ENCODE data around the gene ADAMTSL3.
"Not testable (repeated sequence)": the region's sequence is repeated elsewhere in the genome, so short reads cannot be mapped to it uniquely, and the experiment has no call there.

ADAMTSL3 gene

DNA sequence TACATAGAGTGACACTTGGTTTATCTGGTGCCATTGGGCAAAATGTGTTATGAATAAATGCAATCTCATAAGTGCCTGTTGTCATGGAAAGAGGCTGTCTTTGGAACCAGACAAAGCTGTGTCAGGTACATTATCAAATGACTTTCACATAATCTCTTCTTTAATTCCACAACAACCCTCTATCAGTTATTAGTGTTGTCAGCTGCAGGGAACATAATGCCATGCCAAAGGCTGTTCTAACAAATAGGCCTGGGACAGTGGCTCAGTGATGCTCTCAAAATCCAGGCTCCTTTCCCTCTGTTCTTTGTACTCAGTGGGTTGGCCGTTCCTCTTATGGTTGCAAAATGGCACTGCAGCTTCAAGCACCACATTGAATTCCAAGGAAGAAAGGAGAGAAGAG lies 91.8 kb downstream of the ADAMTSL3 start:
- no peak for DNase-seq (ENCODE audit: low read depth in 2 of 2)

DNA sequence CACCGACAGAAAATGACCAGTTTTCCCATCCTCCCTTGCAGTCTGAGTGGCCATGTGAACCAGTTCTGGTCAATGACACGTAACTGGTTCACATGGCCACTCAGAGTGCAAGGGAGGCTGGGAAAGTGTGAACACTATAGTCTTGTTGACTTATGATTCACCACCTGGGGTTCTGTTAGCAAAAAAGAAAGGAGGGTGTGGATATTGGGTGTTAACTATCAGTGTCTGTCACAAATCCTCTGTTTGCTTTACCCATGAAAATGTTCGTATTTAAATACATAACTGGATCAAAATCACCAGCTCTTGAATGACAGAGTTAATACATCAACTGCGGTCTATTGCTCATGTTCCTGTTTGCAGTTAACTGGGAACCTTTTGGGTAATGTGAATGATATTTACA lies 92.3 kb downstream of the ADAMTSL3 start:
- no peak for DNase-seq (ENCODE audit: low read depth in 2 of 2)

DNA sequence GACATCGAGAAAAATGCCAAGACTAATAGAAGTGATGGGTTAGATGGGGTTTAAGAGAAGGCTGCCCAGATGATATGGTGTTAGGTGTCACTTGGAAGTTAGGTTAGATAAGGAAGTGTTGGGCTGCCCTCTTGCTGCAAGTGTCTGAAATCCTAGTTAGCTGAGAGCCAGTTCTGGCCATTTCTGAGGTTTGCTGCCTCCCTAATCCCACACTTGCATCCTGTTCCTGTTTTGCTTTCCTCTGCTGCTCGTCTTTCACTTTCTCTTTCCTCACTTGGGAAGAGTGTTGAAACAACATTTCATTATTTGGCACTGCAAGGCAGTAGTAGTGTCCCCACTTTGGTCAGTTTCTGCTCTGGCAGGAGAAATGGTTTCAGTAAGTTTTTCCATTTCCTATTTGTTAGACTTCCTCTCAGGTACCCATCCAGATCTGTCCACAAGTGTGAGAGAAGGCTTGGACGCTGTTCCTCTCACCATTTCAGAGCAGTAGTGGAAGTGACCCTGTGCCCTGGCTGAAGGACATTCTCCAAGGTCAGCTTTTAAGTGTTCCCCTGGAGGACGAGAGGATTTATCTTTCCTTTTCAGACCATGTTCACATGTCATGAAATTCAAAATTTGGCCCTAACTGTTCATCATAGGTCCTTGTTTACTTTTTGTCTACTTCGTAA lies 93.3 kb downstream of the ADAMTSL3 start:
- no peak for DNase-seq (ENCODE audit: low read depth in 2 of 2)

DNA sequence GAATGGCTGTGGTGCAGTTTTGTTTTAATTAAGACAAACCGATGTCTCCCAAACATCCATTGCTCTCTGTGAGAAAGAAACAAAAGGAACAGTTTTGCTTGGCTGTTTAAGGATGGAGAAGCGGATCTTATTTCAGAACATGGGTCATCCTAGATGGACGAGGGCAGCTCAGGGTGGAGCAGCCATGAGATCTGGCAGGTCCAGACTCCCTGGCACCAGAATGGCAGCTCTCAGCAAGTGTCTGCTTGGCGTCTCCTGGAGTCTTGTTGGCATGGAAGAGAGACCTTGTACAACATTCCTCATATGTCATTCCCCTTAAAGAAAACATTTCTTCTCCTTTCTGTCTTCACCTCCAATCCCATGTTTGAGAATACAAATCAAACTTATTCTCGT lies 93.8 kb downstream of the ADAMTSL3 start:
- DNase-seq (ENCODE audit: low read depth in 2 of 2): no peak

DNA sequence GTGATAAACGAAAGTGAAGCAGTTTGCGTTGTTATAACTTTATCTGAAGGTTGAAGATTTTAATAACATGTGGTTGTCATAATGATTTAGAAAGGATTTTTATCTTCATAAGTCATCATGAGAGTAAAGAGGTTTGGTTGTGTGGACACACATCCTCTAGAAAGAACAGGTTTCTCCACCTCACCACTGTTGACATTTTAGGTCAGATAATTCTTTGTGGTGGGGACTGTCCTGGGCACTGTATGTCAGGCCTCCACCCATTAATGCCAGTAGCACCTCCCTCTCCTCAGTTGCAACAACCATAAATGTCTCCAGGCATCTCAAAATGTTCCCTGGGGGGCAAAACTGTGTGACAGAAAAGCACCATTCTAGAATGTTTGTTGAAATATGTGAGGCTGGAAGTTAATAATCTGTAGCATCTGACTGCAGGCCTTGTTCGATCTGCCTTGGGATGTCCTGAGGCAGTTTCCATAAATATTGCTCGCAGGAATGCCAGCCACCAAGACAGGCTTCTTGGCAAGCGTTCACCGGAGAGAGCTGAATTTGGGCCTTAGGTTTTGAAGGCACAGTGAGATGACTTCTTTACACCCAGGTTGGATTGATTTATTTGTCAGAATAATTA lies 100.1 kb downstream of the ADAMTSL3 start:
- DNase-seq (ENCODE audit: low read depth in 2 of 2): no peak

DNA sequence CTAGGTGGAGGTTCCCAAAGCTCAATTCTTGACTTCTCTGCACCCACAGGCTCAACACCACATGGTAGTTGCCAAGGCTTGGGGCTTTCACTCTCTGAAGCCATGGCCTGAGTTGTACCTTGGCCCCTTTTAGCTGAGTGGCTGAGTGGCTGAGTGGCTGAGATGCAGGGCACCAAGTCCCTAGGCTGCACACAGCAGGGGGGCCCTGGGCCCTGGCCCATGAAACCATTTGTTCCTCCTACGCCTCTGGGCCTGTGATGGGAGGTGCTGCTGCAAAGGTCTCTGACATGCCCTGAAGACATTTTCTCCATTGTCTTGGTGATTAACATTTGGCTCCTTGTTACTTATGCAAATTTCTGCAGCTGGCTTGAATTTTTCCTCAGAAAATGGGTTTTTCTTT lies 103.4 kb downstream of the ADAMTSL3 start:
- not testable (repeated sequence) for DNase-seq (ENCODE audit: low read depth in 2 of 2)

DNA sequence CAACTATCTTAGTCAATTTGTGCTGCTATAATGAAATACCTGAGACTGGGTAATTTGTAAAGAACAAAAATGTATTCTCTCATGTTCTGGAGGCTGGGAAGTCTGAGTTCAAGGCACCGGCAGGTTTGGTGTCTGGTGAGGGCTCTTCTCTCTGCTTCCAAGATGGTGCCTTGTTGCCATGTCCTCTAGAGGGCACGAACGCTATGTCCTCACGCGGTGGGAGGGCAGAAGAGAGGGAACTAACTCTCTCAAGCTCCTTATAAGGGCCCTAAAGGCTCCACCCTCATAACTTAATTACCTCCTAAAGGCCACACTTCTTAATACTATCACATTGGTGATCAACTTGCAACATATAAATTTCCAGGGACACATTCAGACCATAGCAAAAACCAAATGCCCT lies 108.4 kb downstream of the ADAMTSL3 start:
- DNase-seq (ENCODE audit: low read depth in 2 of 2): no peak

DNA sequence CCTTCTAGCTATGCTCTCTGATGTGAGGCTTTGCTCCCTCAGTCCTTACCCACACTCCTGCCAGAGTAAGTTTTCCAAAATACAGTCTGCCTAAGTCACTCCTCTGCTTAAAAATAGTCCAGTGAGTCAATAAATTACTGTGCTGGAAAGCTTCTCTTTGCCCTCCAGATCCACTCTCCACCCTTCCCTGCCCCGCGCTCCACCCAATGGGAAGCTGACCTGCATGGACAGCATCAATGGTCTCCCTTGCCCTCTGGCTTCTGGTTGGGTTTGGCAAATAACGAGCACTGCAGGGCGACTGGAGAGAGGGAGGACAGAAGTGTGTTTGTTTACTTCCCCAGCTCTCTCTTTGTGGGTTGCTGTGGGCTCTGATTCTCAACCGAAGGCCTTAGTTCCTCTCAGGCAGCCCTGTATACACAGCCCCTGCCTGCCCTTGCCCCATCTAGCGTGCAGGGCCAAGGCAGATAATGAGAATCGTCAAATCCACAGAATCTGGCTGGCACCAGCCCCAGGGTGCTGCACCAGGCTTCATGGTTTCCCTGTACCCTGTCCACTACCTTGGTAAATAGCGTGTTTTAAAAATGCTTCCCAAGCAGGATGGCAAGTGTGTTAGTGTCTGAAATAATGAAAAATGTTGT lies 110.4 kb downstream of the ADAMTSL3 start:
- DNase-seq (ENCODE audit: low read depth in 2 of 2): no peak

DNA sequence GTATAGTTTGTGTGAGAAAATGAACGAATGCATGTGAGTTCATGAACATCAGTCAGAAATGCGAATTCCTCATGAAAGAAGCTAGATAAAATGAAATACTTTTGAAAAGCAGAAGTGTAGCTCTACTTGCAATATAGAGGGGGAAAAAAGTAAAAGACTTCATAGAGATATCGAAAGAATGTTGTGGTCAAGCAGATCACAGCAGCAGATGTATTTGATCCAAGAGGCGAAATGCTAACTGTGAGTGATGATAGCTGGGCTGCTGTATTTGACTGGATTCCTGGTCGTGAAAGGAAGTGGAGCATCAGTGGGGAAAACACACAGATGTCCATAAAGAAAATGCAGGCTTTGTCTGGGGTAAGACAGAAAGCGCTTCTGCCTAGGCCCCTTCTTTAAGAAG lies 112.4 kb downstream of the ADAMTSL3 start:
- DNase-seq (ENCODE audit: low read depth in 2 of 2): no peak

DNA sequence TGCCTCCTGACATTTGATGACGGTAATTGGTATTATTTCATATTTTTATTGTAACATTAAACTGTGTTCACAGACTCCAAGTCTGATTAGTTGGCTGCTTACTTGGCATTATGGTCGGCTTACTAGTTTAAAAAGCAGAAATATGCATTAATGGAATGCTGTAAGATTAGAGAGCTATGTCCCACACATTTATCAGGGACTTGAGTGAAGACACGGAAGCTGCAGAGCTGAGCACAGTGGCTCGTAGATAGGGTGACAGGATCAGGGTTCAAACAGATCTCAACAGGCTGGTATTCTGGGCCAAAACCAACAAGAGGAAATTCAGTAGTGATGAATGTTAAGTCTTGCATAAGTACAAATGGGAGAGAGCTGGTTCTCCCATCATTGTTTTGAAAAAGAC lies 113.8 kb downstream of the ADAMTSL3 start:
- no peak for DNase-seq (ENCODE audit: low read depth in 2 of 2)

DNA sequence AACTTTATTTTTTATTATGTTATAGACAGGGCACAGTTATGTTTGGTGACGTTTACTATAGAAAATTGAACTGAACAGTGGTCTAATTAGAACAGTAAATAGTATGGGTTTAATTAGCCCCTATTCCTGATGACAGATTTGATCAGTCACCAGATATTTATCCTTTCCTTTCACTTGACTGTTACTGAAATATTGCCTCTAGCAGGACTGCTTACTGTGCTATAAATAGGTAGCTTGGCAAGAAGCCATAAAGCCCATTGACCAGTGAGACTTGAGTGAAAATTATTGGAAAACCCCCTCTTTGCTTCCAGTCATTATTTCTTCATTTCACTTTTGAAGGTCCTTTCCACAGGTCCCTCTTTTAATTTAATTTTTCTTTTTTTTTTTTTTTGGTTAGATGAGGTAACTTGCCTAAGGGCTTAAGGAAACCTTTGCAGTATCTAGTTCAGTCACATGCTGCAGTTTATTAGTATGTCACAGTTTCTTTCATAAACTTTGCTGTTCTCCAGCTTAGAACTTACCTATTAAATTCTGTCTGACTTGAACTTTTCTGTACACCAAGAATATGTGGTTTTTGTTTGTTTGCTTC lies 115.6 kb downstream of the ADAMTSL3 start:
- no peak for DNase-seq (ENCODE audit: low read depth in 2 of 2)

DNA sequence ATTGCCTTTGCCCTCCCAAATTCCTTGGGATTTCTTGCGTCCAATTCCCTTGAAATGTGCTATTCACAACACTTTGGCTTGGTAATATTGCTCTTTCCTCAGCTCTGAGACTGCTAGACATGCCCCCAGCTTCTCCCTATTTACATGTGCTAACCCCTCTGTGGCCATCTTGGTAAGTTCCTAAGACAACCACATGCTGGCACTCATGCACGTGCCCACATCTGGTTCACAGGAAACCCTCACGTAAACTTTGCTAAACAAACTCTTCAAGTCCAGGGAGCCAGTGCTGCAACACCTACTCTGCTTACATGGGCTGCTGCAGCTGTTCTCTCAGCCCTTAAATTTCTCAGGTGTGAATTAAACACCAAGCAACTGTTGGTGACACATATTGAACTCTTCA lies 121.8 kb downstream of the ADAMTSL3 start:
- DNase-seq (ENCODE audit: low read depth in 2 of 2): no peak

DNA sequence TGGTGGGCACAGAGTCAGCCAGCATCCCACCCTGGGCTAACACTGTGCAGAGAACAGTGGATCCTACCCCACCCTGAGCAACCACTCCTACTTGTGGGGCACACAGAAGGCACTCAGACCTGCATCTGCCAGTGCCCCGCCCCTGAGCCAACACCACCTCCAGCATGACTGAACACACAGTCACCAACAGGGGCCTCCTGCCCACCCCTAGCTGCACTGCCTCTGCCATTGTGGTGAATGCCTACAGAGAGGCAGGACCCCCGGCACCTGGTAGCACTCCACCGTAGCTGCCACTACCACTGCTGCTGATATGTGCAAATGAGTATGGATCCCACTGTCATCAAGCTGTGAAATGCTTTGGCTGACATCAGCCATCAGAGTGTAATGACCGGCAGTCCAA lies 123.1 kb downstream of the ADAMTSL3 start:
- no peak for DNase-seq (ENCODE audit: low read depth in 2 of 2)

DNA sequence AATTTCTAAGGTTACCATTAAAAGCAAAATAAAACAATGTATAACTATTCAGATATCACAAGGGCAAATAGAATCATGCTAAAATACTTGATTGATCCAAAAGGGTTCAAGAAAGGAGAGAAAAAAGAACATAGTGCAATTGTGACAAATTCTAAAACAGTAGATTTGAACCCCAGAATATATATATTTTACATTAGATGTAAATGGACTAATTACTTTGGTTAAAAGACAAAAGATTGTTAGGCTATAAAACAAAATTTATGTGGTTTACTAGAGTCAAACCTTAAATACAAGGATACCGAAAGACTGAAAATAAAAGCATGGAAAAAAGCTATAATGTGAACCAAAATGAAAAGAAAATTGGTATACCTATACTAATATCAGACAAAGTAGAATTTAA lies 129.3 kb downstream of the ADAMTSL3 start:
- no peak for DNase-seq (ENCODE audit: low read depth in 2 of 2)

DNA sequence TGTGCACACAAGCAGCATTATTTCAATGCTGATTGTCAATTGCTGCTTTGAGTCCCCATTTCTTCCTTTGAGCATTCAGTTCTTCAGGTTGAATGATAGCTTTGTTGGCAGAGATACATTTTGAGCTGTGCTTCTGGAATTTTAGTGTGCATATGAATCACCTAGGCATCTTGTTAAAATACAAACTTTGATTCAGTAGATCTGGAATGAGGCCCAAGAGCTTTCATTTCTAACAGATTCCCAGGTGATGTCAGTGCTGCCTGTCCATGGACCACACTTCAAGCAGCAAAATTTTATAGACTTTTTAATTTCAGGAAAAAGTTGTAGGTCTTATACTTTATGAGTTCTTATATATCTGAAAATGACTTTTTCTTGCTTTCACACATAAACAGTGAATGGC lies 131.1 kb downstream of the ADAMTSL3 start:
- no peak for DNase-seq (ENCODE audit: low read depth in 2 of 2)

DNA sequence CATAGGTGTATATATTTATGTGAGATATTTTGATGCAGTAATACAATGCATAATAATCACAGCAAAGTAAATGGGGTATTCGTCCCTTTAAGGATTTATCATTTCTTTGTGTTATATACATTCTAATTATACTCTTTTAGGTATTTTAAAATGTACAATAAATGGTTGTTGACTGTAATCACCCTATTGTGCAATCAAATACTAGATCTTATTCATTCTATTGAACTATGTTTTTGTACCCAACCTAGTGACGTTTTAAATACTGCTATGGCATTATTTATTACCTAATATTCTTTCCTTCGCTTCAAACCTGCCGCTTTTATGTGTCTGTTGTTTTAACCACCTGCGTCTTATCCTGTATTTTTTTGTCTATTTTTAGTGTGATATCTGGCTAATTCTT lies 132.4 kb downstream of the ADAMTSL3 start:
- no peak for DNase-seq (ENCODE audit: low read depth in 2 of 2)

DNA sequence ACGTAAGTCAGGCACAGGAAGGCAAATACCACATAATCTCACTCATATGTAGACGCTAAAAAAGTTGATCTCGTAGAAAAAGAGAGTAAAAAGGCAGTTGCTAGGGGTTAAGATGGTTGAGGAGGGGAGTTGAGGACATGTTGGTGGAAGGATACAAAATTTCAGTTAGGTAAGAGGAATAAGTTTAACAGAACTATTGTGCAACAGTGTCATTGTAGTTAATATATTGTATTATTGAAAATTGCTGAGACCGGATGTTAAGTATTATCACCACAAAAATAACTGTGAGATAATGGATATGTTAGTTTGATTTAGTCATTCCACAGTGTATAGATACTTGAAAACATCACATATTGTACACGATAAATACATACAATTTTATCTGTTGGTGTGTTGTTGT lies 139.1 kb downstream of the ADAMTSL3 start:
- DNase-seq (ENCODE audit: low read depth in 2 of 2): no peak

DNA sequence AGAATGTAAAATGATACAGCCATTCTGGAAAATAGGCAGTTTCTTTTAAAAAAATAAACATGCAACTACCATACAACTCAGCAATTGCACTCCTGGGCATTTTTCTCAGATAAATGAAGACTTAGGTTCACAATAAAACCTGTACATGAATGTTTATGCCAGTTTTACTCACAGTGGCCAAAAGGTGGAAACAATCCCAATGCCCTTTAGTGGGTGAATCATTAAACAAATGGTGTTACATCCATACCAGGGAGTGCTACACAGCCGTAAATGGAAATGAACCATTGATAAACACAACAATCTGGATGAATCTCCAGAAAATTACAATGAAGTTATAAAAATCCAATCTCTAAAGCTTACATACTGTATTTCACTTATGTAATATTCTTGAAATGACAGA lies 140.3 kb downstream of the ADAMTSL3 start:
- no peak for DNase-seq (ENCODE audit: low read depth in 2 of 2)

DNA sequence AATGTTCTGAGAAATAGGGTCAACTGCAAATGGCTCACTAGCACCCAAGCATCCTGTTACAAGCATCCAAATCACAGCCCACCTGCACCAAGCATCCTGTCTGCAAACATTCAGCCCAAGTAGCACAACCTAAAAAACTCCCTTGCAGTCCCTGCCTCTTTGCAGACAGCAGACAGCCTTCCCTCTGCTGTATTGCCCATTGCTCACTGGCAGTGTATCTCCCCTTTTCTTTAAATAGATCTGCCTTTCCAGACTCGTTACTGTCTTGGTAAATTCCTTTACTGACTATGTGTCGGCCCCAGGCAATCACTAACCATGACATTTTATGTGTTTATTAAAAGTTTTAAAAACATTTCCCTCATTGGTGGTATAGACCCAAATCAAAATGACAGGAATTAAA lies 155.4 kb downstream of the ADAMTSL3 start:
- no peak for DNase-seq (ENCODE audit: low read depth in 2 of 2)

DNA sequence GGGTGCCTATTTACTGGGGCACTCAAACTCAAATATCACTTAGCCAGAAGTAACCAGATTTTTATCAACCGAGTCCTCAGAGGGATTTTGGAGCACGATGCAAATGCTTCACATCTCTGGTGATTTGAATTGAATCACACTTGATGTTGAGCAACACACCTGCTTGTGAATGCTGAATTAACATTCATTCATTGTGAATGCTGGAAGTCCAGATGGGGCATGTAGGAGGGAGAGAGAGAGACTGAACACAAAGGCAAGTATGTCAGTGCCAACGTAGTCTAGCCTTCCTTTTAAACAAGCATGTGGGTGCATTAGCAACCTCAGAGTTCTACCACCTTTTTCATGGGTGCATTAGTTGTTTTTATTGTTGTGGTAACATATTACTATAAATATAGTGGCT lies 156.2 kb downstream of the ADAMTSL3 start:
- DNase-seq (ENCODE audit: low read depth in 2 of 2): no peak

DNA sequence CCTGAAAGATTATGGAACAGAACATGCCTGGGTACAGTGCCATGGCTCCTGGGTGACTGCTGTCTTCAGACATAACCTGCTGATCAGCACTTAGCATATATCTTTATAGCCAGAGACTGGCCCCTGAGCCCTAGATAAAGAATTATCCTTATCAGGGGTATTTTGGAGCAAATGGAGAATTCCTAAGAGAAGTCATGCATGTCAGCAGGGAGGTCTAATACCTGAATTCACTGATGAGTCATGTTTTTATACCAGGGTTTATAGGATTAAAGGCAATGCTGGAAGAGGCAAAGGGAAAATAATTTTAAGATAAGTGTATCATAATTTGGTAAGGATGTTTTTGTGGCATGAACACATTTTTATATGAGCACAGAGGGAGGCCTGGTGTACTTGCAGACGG lies 159.8 kb downstream of the ADAMTSL3 start:
- DNase-seq (ENCODE audit: low read depth in 2 of 2): no peak

DNA sequence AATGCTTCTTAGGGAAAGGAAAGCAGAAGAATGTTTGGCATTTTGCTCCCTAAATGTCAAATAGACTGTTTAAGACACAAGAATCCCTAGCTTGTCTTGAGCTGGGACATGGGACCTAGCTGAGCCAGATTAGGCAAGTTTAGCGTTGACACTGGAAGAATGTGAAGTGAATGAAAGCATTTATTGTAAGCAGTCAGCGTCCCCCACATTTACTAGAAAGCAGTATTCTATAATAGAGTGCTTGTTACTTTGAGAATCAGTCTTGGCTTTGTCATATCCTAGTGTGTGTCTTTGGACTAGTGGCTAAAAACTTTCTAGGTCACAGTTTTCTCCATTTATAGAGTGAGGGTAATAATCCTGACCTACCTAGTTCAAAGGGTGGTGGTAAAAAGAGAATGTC lies 161.6 kb downstream of the ADAMTSL3 start:
- DNase-seq (ENCODE audit: low read depth in 2 of 2): no peak

Data from stimulated activated CD8-positive, alpha-beta memory T cell treated with anti-CD3 and anti-CD28 coated beads, Interleukin-7, amount 100 ng/mL, for 4 hours (primary cell).